Breast epithelium (tissue), 4 donors: Measurements from ENCODE around the gene NRBF2. TPM values are rescaled to one million over a fixed set of nuclear protein-coding genes. Genes with fewer than 3 reads are reported as not detected.
"Not testable (repeated sequence)": the region's sequence is repeated elsewhere in the genome, so short reads cannot be mapped to it uniquely, and the experiment has no call there.

ENCODE experiments used
- DNase-seq, 2 donors: peaks; one replicate each; pipeline ENCODE4 v3.0.0-alpha.2; 2019; ENCODE audit warnings: low spot score in 2 of 2
- H3K27ac ChIP-seq, 2 donors: fragments of 200-600 bp; sonication (generic) in 1 of 2; one replicate each; pipeline ENCODE4 v1.5.1; 2016 to 2019; ENCODE audit warnings: mild to moderate bottlenecking in 1 of 2
- H3K27me3 ChIP-seq, 2 donors: fragments of 200-600 bp; sonication (generic) in 1 of 2; one replicate each; pipeline versions ENCODE4 v1.5.1 to v1.6.0; 2017 to 2019; ENCODE audit warnings: control low read depth in 1 of 2, mild to moderate bottlenecking in 1 of 2
- H3K36me3 ChIP-seq: fragments of 200-600 bp; one replicate; pipeline ENCODE4 v1.5.1; 2019
- H3K4me1 ChIP-seq, 2 donors: fragments of 200-600 bp; sonication (generic); one replicate each; pipeline ENCODE4 v1.5.1; 2016 to 2019; ENCODE audit warnings: control low read depth in 1 of 2
- H3K4me3 ChIP-seq, 3 donors: fragments of 200-600 bp; sonication (generic); 1 replicate in 2 of 3; 2 replicates in 1 of 3; pipeline ENCODE4 v1.5.1; 2016 to 2019; ENCODE audit warnings: mild to moderate bottlenecking in 3 of 3, moderate library complexity in 2 of 3
- H3K9me3 ChIP-seq, 2 donors: fragments of 200-600 bp; sonication (generic) in 1 of 2; one replicate each; pipeline ENCODE4 v1.5.1; 2016 to 2019; ENCODE audit warnings: control low read depth in 1 of 2
- POLR2A ChIP-seq: fragments of 450-650 bp; IDR thresholded peaks from one replicate; pipeline ENCODE4 v1.6.1; 2016; ENCODE audit warnings: antibody characterized with exemption, mild to moderate bottlenecking, moderate library complexity
- POLR2AphosphoS5 ChIP-seq, 3 donors: sonication (generic); formaldehyde crosslinking; IDR thresholded peaks; one replicate each; pipeline ENCODE4 v1.6.1; 2017; ENCODE audit warnings: antibody characterized with exemption in 3 of 3
- intact Hi-C: fragments of 100-400 bp; cut with DNase I; formaldehyde crosslinking; loops from one replicate; pipeline ENCODE4 v1.15.1; 2023; ENCODE audit warnings: low total_unique reads
- total RNA-seq, 3 donors: library from RNA; depleted of rRNA; stranded (reverse); fragments of >200 nt; gene quantifications; one replicate each; pipeline ENCODE4 v1.1.0, GENCODE V29; 2016
- TF ChIP-seq, protein P1 (sequence below), 3 donors: fragments of 450-650 bp; IDR thresholded peaks; one replicate each; pipeline ENCODE4 v1.5.1; 2016 to 2017; ENCODE audit warnings: antibody characterized with exemption in 3 of 3, mild to moderate bottlenecking in 3 of 3, moderate library complexity in 3 of 3

The NRBF2 gene
- total RNA-seq, 3 donors from 2014 or later, result 14.7 to 28.5 (median 17.0) TPM

DNA sequence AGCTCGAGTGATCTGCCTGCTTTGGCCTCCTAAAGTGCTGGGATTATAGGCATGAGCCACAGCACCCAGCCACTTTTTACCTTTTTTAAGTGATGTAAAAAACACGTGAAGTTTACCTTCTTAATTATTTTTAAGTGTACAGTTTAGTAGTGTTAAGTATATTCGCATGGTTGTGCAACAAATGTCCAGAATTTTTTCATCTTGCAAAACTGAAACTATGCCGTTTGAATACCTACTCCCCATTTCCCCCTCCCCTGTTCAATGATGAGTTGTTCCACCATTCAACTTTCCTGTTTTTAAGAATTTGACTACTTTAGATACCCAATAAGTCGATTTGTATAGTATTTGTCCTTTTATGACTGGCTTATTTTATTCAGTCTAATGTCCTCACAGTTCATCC is 10.9 kb downstream of the NRBF2 start:
- Histone ChIP-seq H3K4me1 (no peaks in the 10 kb centered on the region), H3K27me3 (no peaks in the 10 kb centered on the region), H3K9me3 (no peaks in the 10 kb centered on the region), H3K27ac (no peak overlapping the region), H3K36me3 (no peaks in the 10 kb centered on the region), H3K4me3 (no peak overlapping the region)
- intact Hi-C loops, result no loop called here
- no peak for DNase-seq
- TF ChIP-seq POLR2AphosphoS5 (IDR thresholded peaks at IDR 0.05) (no peak), POLR2A (no peak)
- TF ChIP-seq, protein P1, sequence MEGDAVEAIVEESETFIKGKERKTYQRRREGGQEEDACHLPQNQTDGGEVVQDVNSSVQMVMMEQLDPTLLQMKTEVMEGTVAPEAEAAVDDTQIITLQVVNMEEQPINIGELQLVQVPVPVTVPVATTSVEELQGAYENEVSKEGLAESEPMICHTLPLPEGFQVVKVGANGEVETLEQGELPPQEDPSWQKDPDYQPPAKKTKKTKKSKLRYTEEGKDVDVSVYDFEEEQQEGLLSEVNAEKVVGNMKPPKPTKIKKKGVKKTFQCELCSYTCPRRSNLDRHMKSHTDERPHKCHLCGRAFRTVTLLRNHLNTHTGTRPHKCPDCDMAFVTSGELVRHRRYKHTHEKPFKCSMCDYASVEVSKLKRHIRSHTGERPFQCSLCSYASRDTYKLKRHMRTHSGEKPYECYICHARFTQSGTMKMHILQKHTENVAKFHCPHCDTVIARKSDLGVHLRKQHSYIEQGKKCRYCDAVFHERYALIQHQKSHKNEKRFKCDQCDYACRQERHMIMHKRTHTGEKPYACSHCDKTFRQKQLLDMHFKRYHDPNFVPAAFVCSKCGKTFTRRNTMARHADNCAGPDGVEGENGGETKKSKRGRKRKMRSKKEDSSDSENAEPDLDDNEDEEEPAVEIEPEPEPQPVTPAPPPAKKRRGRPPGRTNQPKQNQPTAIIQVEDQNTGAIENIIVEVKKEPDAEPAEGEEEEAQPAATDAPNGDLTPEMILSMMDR (IDR thresholded peaks at IDR 0.05), result no peak

DNA sequence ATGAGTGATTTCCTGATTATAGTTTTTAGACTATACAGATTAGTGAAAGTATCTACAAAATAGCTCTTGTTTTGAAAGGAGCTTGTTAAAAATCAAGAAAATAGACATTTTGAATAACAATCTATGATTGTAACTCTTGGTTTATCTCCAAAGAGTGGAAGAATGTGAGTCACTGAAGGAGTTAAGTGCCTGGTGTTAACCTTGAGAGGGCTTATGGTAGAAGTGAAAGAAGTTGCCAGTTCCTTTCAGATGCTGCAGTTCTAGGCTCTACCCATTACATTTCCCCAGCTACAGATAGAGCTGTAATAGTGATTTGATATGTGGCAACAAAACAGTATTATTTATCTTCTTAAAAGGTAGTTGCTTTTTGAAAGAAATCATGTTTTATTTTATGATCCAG is 12.7 kb downstream of the NRBF2 start:
- Histone ChIP-seq H3K9me3 (no peaks in the 10 kb centered on the region), H3K4me3 (no peak overlapping the region), H3K4me1 (no peaks in the 10 kb centered on the region), H3K36me3 (no peaks in the 10 kb centered on the region), H3K27ac (peak overlapping the region in 1 of 2 donors; percentile 25), H3K27me3 (no peaks in the 10 kb centered on the region)
- no peak for DNase-seq
- no peak for TF ChIP-seq POLR2AphosphoS5 (IDR thresholded peaks at IDR 0.05)
- TF ChIP-seq POLR2A, result no peak
- TF ChIP-seq, protein P1 (IDR thresholded peaks at IDR 0.05), result no peak
- intact Hi-C loops, result no loop called here

DNA sequence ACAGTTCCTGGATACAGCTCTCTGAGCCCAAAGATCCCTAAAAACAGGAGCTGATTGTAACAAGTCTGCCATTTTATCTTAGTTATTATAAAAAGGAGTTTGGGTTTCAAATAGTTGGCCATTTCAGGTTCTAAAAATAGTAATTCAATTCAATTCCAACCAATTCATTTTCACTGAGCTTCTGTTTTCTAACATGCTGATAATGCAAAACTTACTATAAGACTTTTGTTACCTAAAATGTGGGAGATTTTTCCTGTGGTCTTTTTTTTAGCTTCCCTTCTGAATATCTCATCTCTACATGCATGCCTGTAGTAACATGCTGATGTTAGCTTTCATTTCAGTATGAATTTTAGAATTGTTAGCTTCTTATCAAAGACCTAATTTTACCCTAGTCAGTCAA is 13.4 kb downstream of the NRBF2 start:
- no peaks in the 10 kb centered on the region for H3K36me3 ChIP-seq
- intact Hi-C loops, result no loop called here
- H3K4me3 ChIP-seq, result no peak overlapping the region
- no peak for DNase-seq
- no peak for TF ChIP-seq POLR2AphosphoS5 (IDR thresholded peaks at IDR 0.05)
- TF ChIP-seq, protein P1 (IDR thresholded peaks at IDR 0.05), result no peak
- no peak for TF ChIP-seq POLR2A
- no peaks in the 10 kb centered on the region for H3K27me3 ChIP-seq
- H3K9me3 ChIP-seq, result no peaks in the 10 kb centered on the region
- no peak overlapping the region for H3K27ac ChIP-seq
- no peaks in the 10 kb centered on the region for H3K4me1 ChIP-seq

DNA sequence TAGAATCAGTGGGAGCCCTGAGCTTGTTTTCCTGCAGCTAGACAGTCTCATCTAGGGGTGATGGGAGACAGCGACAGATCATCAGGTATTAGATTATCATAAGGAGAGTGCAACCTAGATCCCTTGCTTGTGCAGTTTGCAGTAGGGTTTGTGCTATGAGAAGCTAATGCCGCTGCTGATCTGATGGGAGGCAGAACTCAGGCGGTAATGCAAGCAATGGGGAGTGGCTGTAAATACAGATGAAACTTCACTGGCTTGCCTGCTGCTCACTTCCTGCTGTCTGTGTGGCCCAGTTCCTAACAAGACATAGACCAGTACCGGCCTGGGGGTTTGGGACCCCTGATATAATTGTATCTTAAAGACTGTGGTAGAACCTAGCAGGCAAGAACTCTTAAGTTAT is 17.6 kb downstream of the NRBF2 start:
- Histone ChIP-seq H3K27ac (no peak overlapping the region), H3K27me3 (no peaks in the 10 kb centered on the region), H3K9me3 (no peaks in the 10 kb centered on the region), H3K4me3 (no peak overlapping the region), H3K36me3 (no peaks in the 10 kb centered on the region), H3K4me1 (peaks cover 0 to 7% of the 10 kb centered on the region in 2 donors)
- TF ChIP-seq POLR2AphosphoS5 (IDR thresholded peaks at IDR 0.05) (no peak), POLR2A (no peak)
- TF ChIP-seq, protein P1 (IDR thresholded peaks at IDR 0.05), result no peak
- intact Hi-C loops, result no loop called here
- DNase-seq, result no peak

DNA sequence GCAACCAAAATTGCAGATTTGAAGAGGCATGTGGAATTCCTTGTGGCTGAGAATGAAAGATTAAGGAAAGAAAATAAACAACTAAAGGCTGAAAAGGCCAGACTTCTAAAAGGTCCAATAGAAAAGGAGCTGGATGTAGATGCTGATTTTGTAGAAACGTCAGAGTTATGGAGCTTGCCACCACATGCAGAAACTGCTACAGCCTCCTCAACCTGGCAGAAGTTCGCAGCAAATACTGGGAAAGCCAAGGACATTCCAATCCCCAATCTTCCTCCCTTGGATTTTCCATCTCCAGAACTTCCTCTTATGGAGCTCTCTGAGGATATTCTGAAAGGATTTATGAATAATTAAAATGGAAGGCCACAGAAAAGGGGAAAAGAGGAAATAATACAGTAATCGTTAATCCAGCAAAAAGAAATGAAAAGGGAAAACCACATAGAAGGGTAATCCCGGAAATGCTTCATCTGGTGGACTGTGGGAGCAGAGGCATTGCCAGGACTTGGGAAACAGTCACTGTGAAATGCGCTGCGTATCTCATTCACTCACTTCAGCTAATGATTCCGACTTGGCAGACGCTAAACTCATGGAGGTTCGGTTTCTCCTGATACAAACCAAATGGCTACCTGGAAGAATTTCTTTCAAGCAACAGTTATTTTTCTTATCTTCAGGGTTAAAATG is 20.9 kb downstream of the NRBF2 start:
- H3K9me3 ChIP-seq, intact Hi-C loops, H3K4me1 ChIP-seq, H3K4me3 ChIP-seq, H3K36me3 ChIP-seq, H3K27me3 ChIP-seq: not testable (repeated sequence)
- DNase-seq, result peak in 1 of 2 donors; percentile 62
- H3K27ac ChIP-seq, result peak overlapping the region; percentile 48 to 73
